NCI-H2029 (cell line): Measurements from ENCODE around the gene FBXW8.

Experiments
- DNase-seq: peaks from one replicate; lab custom pipeline; 2025; lab: John Stamatoyannopoulos, UW

The FBXW8 gene

DNA sequence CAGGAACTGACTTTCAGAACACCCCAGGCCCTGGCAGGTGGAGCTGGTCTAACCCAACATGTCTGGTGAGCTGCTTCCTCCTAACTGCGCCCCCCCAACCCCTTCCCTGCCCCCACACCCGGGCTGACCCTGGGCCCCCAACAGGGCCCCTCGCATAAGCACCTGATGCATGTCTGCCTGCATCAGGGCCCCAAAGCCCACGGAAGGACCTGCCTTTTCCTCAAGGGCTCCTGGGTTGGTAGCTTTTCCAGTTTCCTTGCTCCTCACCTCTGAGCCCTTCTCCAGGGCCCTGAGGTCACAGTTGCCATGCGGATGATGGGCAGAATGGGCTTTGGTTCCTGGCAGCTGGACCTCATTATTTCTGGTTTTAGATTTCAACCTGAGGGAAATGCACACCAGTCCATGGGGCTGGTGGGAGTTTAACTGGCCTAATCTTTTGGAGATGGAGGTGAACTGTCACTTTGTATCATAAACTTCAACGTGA is 170.0 kb downstream of the FBXW8 start:
- DNase-seq, result no peak
